Upper lobe of left lung (tissue), 6 donors: ENCODE data around the gene HSF4. TPM values are rescaled to one million over a fixed set of nuclear protein-coding genes. Genes with fewer than 3 reads are reported as not detected.

Experiments used
- ATAC-seq, 2 donors: fragments of 200-7000 bp; cut with Tn5 transposase; one replicate each; pipeline ENCODE4 v1.9.1; 2022; ENCODE audit warnings: mild to moderate bottlenecking in 2 of 2, moderate library complexity in 2 of 2; ENCODE audit not compliant: low FRiP score in 2 of 2
- DNase-seq, 2 donors: peaks; one replicate each; pipeline ENCODE4 v3.0.0-alpha.2; 2019 to 2020
- H3K27ac ChIP-seq, 4 donors: fragments of 200-600 bp; sonication (generic); one replicate each; pipeline ENCODE4 v1.5.1; 2016 to 2019
- H3K27me3 ChIP-seq, 4 donors: fragments of 200-600 bp; sonication (generic); one replicate each; pipeline ENCODE4 v1.5.1; 2017 to 2019
- H3K36me3 ChIP-seq, 4 donors: fragments of 200-600 bp; sonication (generic); one replicate each; pipeline ENCODE4 v1.5.1; 2016 to 2019
- H3K4me1 ChIP-seq, 4 donors: fragments of 200-600 bp; sonication (generic); one replicate each; pipeline ENCODE4 v1.5.1; 2018 to 2019
- H3K4me3 ChIP-seq, 4 donors: fragments of 200-600 bp; sonication (generic); one replicate each; pipeline ENCODE4 v1.5.1; 2017 to 2019; ENCODE audit warnings: mild to moderate bottlenecking in 2 of 4, moderate library complexity in 1 of 4
- H3K9me3 ChIP-seq, 4 donors: fragments of 200-600 bp; sonication (generic); one replicate each; pipeline ENCODE4 v1.5.1; 2018 to 2019
- CTCF ChIP-seq, 6 experiments: fragments of 450-650 bp in 4 of 6; fragments of 200-600 bp in 2 of 6; sonication (generic) in 2 of 6; IDR thresholded peaks; one replicate each; pipeline ENCODE4 v1.5.1; 2016 to 2019; ENCODE audit warnings: antibody characterized with exemption in 6 of 6
- EP300 ChIP-seq, 4 donors: sonication (generic); formaldehyde crosslinking; IDR thresholded peaks; one replicate each; pipeline ENCODE4 v1.5.1; 2017; ENCODE audit warnings: antibody characterized with exemption in 4 of 4, control low read depth in 2 of 4
- POLR2A ChIP-seq, 4 donors: fragments of 450-650 bp; IDR thresholded peaks; one replicate each; pipeline ENCODE4 v1.5.1; 2016 to 2017; ENCODE audit warnings: antibody characterized with exemption in 4 of 4, mild to moderate bottlenecking in 2 of 4
- POLR2AphosphoS5 ChIP-seq, 2 donors: sonication (generic); formaldehyde crosslinking; IDR thresholded peaks; one replicate each; pipeline ENCODE4 v1.5.1; 2017; ENCODE audit warnings: antibody characterized with exemption in 2 of 2
- WGBS, 2 donors: methylation state at CpG; one replicate each; pipeline ENCODE4 v1.1.5; 2017 to 2018; 5-methylcytosine and 5-hydroxymethylcytosine counted together
- total RNA-seq, 6 donors: library from RNA; depleted of rRNA in 4 of 6; stranded (reverse); fragments of >200 nt in 4 of 6; gene quantifications; one replicate each; pipeline versions ENCODE4 v1.1.0 to v1.2.1, GENCODE V29; 2016 to 2021
- donor health status: DM: no; HTN: no; CAD: no; lungs with moderate emphysema.
- donor health status: DM: no; HTN: yes; CAD: no; lungs with severe emphysema.

The HSF4 gene
- total RNA-seq, 6 donors from 2014 or later, result 33.4 to 784 (median 70.1) TPM

GRCh38 chr16:67190041-67190440, 25.5 kb downstream of the HSF4 start, which contains the start of gene EXOC3L1:
TSS of gene EXOC3L1 (minus strand) at chr16:67190136. CDS start at chr16:67189676, 460 bp downstream.
- 11 to 43% methylated on average over 3 to 6 of the region's 6 CpGs for WGBS, 2 donors
- H3K9me3 ChIP-seq, result no peaks in the 10 kb centered on the region
- no peak for DNase-seq
- peaks cover 32 to 58% (median 40%) of the 10 kb centered on the region in 4 donors for H3K4me1 ChIP-seq
- H3K4me3 ChIP-seq, result peak within 1 kb of the TSS; percentile 23 to 46 (median 35)
- H3K27me3 ChIP-seq, result no peaks in the 10 kb centered on the region
- TF ChIP-seq POLR2AphosphoS5 (IDR thresholded peaks at IDR 0.05) (no peak), CTCF (IDR thresholded peaks at IDR 0.05) (no peak), EP300 (IDR thresholded peaks at IDR 0.05) (no peak), POLR2A (IDR thresholded peaks at IDR 0.05) (no peak)
- H3K27ac ChIP-seq, result peak within 1 kb of the TSS; percentile 38 to 89 (median 53)
- peaks cover 3 to 20% (median 13%) of the 10 kb centered on the region in 4 donors for H3K36me3 ChIP-seq
- ATAC-seq, result no peak

- peak overlapping the region; percentile 38 to 89 (median 48) for H3K27ac ChIP-seq
- no peaks in the 10 kb centered on the region for H3K27me3 ChIP-seq
- 71 to 72% methylated on average over 13 of the region's 13 CpGs for WGBS, 2 donors
- peaks cover 25 to 51% (median 34%) of the 10 kb centered on the region in 4 donors for H3K4me1 ChIP-seq
- H3K4me3 ChIP-seq, result peak overlapping the region in 3 of 4 donors; percentile 33 to 46 (median 37)
- H3K36me3 ChIP-seq, result peaks cover 10 to 27% (median 20%) of the 10 kb centered on the region in 4 donors
- TF ChIP-seq POLR2A (IDR thresholded peaks at IDR 0.05) (no peak), CTCF (IDR thresholded peaks at IDR 0.05) (no peak), POLR2AphosphoS5 (IDR thresholded peaks at IDR 0.05) (no peak), EP300 (IDR thresholded peaks at IDR 0.05) (no peak)
- ATAC-seq, result no peak
- no peaks in the 10 kb centered on the region for H3K9me3 ChIP-seq
- DNase-seq, result no peak
Observed at GRCh38 chr16:67190448-67191399, 26.2 kb downstream of the HSF4 start.

- no peak for TF ChIP-seq CTCF (IDR thresholded peaks at IDR 0.05)
- no peak for TF ChIP-seq EP300 (IDR thresholded peaks at IDR 0.05)
- TF ChIP-seq POLR2AphosphoS5 (IDR thresholded peaks at IDR 0.05), result no peak
- TF ChIP-seq POLR2A (IDR thresholded peaks at IDR 0.05), result no peak
- Histone ChIP-seq H3K36me3 (peaks cover 18 to 35% (median 28%) of the 10 kb centered on the region in 4 donors), H3K9me3 (no peaks in the 10 kb centered on the region), H3K4me1 (peaks cover 23 to 46% (median 29%) of the 10 kb centered on the region in 4 donors), H3K27me3 (no peaks in the 10 kb centered on the region), H3K27ac (peak overlapping the region in 3 of 4 donors; percentile 46 to 89 (median 88)), H3K4me3 (peak overlapping the region in 3 of 4 donors; percentile 92 to 99 (median 98))
- ATAC-seq, result no peak
- 17 to 19% methylated on average over 9 of the region's 9 CpGs for WGBS, 2 donors
- no peak for DNase-seq
Observed at GRCh38 chr16:67191411-67191994, 27.0 kb downstream of the HSF4 start.

- Histone ChIP-seq H3K36me3 (peaks cover 18 to 41% (median 34%) of the 10 kb centered on the region in 4 donors), H3K4me1 (peaks cover 23 to 46% (median 29%) of the 10 kb centered on the region in 4 donors), H3K4me3 (peak within 1 kb of the TSS; percentile 92 to 99 (median 98)), H3K27ac (peak within 1 kb of the TSS; percentile 79 to 89 (median 84)), H3K27me3 (no peaks in the 10 kb centered on the region), H3K9me3 (no peaks in the 10 kb centered on the region)
- 0 to 1% methylated on average over 9 to 52 of the region's 54 CpGs for WGBS, 2 donors
- ATAC-seq (peak; percentile 90 to 97), DNase-seq (peak; percentile 95 to 97)
- TF ChIP-seq POLR2AphosphoS5 (IDR thresholded peaks at IDR 0.05) (peak; percentile 96 to 98), EP300 (IDR thresholded peaks at IDR 0.05) (peak in 1 of 4 donors; percentile 57), POLR2A (IDR thresholded peaks at IDR 0.05) (peak in 3 of 4 donors; percentile 41 to 87 (median 48)), CTCF (IDR thresholded peaks at IDR 0.05) (peak in 4 of 6 experiments; percentile 12 to 44 (median 22))
Observed at GRCh38 chr16:67191995-67192681, 27.6 kb downstream of the HSF4 start, which contains the start of gene E2F4. TSS of gene E2F4 (plus strand) at chr16:67192155. CDS start at chr16:67192228, 73 bp downstream.
